ENCODE measurements around the gene TMEM45A.
"Not testable (repeated sequence)": the region's sequence is repeated elsewhere in the genome, so short reads cannot be mapped to it uniquely, and the experiment has no call there.

The TMEM45A gene

DNA sequence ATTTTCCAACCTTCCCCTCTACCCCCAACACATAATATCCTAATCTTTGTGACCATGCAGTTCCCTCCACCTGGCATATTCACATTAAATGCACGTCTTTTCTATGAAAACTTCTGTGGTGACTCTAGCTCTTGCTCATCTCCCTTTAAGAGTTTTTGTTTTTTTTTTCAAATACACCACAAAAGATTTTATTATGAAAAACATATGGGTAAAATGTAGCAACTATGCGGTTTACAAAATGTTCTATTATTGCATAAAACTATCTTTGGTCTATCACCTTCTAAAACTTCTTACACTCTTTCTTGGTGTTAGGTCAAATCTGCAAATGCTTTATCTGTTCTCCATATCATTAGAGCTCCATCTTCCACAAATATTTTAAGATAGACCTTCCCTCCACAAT lies 78.4 kb downstream of the TMEM45A start:
- no peak for FAIRE-seq

DNA sequence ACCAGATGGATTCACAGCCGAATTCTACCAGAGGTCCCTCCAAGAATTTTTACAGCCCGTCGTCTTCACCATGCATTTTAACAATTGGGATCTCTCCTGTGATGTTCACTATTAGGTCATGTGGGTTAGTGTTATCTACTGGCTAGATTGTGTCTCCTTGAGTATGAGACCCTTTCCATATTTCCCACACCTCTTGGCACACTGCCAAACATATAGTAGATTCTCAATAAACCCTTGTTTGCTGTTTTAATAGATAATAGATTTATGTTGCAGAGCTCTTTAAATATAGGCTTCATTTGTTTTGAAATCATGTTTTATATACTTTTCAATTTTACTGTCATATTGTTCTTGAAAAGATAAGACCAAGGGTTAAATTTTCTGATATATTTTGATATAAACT lies 82.1 kb downstream of the TMEM45A start:
- FAIRE-seq (no peak), DNase-seq (ENCODE audit: low spot score) (no peak)

More for the DNA sequence above, 78.4 kb downstream of the TMEM45A start:
- DNase-seq (ENCODE audit: low spot score), result no peak

DNA sequence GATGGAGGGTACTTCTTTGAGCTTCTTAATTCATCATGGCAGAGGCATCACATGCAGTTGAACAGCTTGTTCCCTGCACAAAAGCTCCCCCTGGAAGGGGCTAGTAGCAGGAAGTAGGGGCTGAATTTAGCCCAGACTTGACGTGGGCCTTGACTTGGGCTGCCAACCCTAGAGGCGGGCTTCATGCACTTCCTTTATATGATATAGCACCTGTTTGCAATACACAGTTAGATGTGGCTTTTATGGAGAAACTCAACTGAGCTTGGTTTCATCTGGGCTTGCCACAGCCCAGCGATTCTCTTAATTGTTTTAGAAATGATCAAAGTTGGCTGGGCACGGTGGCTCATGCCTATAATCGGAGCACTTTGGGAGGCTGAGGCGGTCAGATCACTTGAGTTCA lies 83.3 kb downstream of the TMEM45A start:
- FAIRE-seq (no peak), DNase-seq (ENCODE audit: low spot score) (no peak)

DNA sequence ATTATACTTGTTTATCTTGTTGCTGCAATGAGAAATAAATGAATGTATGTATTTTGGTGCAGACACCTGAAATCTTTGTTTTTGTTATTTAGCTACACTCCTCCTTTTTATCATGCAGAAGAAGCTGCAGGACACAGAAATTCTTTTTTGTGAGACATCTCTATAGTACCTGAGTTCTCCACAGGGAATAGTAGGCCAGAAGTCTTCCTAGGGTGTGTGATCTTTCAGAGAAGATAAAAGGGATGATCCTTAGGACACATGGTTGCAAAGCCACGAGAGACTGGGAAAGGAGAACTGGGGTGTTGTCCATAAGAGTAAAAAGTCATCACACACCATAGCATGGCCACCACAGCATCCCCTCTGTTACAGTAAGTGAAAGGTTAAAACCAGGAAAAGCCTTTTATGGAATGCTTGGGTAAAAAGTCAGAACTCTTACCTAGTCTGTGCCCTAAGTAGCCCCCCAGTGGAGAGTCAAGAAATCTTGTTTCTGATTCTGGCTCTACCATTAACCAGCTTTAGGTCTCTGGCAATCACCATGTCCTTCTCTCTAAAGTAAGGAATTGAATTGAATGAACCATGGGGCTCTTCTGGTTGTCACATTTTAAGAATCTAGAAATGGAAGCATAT lies 85.1 kb downstream of the TMEM45A start:
- FAIRE-seq, result no peak
- no peak for DNase-seq (ENCODE audit: low spot score)

- FAIRE-seq, result no peak
- no peak for DNase-seq (ENCODE audit: low spot score)
Measured at GRCh38 chr3:100578646-100579045, 86.2 kb downstream of the TMEM45A start.

DNA sequence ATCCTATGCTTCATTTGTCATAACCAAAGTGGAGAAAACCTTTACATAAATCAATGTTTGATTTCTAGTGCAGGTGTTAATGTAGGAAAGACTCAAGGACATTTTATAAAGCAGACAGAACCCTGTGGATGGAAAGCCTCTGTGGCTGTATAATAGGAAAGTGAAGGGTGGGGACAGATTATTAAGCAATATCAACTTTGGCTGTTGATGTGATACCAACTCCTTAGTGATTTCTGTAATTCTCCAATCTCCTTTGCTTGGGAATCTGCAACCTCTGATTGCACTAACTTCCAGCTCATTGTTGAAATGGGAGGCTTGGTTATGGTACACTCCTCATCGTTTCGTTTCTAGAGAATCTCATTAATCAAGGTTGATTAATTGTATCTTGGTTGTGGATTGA lies 87.7 kb downstream of the TMEM45A start:
- DNase-seq (ENCODE audit: low spot score) (no peak), FAIRE-seq (no peak)

DNA sequence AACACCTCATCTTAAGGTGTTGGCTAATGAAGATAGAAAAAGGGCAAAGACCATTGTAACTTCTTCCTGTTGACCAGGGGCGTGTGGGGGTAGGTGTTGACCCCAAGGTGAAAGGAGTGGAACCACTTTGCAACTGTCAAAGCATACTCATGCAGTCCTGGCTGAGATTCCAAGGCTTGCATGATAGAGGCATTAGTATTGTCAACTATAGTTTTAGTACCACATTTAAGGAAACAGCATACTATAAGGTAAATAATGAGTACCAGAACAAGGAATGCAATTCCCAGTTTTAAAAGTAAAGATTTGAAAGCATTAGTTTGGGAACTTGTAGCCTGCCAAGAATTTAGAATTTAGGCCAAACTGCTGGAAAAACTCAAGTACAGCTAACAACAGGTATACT lies 89.2 kb downstream of the TMEM45A start:
- no peak for DNase-seq (ENCODE audit: low spot score)
- no peak for FAIRE-seq

DNA sequence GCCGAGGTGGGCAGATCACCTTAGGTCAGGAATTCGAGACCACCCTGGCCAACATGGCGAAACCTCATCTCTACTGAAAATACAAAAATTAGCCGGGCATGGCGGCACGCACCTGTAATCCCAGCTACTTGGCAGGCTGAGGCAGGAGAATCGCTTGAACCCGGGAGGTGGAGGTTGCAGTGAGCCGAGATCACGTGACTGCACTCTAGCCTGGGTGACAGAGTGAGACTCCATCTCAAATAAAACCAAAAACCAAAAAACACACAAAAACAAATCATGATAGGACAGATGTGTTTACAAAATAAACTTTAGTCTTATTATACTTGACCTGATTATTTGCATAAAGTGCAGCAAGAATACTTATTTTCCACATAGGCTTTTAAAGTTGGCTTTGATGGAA lies 89.7 kb downstream of the TMEM45A start:
- not testable (repeated sequence) for DNase-seq (ENCODE audit: low spot score); FAIRE-seq

DNA sequence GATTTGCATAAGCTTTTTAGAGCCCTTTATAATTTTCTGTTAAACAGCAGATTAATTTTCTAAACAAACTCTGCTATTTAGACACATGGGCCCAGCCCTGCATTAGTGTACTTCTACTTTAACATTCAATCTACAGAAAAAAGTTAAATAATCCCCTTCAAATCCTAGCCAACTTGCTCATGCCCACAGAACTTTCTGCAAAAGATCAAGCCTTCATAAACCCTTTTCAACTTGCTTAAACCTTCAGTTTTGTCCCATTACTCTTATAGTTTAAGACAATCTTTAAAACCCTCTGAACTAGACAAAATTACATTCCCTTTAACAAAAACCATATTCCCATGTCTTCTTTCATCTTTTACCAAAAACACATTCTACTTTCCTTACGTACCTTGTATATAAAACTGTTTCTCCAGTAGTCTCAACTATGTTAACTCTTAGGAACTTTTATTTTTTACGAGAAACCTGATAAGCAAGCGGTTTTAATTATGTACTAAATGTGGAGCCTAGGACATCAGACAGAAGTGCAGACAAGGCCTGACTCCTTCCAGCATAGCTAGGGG lies 91.8 kb downstream of the TMEM45A start:
- FAIRE-seq (no peak), DNase-seq (ENCODE audit: low spot score) (no peak)

GRCh38 chr3:100586832-100587231 lies 94.4 kb downstream of the TMEM45A start:
- FAIRE-seq (no peak), DNase-seq (ENCODE audit: low spot score) (no peak)

DNA sequence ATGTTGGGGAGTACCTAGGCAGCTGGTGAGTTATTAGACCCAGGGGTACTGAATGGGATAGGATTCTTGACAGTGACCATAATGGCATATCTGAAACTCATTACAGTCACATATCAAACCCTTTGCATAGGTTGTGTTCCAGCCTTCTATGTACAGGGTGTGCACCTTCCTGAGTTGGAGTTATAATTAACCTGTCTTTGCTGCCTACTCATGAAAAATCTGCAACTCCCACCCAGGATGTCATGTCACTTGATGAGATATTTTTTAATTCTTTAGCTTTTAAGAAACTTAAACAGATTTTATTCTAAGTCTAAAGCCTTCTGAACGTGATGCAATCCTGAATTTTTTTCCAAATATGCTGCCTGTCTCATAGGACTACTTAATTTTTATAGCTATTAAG lies 95.8 kb downstream of the TMEM45A start:
- FAIRE-seq, result no peak
- no peak for DNase-seq (ENCODE audit: low spot score)

DNA sequence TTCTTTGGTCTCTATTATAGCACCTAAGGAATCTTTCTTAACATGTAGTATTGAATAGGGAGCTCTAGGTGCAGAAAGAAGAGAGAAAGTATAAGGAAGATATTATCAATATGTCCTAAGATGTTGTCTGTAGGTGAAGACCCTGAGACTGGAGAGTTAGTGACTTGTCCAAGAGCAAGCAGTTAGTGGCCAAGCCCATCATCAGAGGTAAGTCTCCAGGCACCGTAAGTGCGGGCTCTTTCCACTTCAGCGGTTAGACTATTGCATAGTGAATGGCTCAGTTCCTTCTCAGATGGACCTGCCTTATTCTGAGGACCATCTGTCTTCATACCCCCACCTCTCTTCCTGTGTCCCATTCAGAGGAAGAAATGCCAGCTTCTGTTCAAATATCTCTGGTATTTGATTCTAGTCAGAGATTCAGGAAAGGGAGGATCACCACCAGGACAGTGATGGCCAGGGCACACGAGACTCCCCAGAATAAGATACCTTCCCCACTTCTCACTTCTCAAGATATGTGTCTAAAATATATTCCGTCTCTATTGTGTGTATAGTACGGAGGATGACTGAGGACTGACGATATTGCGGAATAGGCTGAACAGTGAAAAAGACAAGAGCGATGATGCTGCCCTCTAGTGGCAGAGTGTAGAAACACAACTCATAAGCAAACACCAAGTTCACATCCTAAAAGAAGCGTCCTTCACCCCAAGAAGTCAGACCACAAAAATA lies 97.9 kb downstream of the TMEM45A start:
- FAIRE-seq, result peak; percentile 68
- DNase-seq (ENCODE audit: low spot score), result peak; percentile 79

- FAIRE-seq (no peak), DNase-seq (ENCODE audit: low spot score) (no peak)
Measured at GRCh38 chr3:100590840-100591147, 98.4 kb downstream of the TMEM45A start.

GRCh38 chr3:100591411-100591810 lies 99.0 kb downstream of the TMEM45A start:
- FAIRE-seq (no peak), DNase-seq (ENCODE audit: low spot score) (no peak)

DNA sequence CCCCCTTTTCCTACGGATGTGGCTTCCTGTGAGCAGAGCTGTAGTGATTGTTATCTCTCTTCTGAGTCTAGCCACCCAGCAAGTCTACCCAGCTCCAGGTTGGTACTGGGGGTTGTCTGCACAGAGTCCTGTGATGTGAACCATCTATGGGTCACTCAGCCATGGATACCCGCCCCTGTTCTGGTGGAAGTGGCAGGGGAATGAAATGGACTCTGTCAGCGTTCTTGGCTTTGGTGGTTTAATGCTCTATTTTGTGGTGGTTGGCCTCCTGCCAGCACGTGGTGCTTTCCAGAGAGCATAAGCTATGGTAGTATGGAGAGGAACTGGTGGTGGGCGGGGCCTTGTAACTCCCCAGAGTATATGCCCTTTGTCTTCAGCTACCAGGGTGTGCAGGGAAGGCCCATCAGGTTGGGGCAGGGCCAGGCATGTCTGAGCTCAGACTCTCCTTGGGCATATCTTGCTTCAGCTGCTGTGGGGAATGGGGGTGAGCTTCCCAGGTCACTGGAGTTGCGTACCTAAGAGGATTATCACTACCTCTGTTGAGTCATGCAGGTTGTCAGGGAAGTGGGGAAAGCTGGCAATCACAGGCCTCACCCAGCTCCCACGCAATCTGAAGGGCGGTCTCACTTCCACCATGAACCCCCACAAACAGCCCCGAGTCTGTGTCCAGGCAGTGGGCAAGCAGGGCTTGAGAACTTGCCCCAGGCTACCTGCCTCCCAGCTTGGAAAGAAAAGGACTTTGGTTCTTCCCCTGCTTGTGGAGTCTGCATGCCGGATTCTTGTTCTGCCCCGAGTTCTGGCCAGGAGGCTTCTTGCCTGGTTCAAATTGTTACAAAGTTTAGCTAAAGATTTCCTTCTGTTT lies 108.0 kb downstream of the TMEM45A start:
- DNase-seq (ENCODE audit: low spot score) (no peak), FAIRE-seq (peak; percentile 92)

DNA sequence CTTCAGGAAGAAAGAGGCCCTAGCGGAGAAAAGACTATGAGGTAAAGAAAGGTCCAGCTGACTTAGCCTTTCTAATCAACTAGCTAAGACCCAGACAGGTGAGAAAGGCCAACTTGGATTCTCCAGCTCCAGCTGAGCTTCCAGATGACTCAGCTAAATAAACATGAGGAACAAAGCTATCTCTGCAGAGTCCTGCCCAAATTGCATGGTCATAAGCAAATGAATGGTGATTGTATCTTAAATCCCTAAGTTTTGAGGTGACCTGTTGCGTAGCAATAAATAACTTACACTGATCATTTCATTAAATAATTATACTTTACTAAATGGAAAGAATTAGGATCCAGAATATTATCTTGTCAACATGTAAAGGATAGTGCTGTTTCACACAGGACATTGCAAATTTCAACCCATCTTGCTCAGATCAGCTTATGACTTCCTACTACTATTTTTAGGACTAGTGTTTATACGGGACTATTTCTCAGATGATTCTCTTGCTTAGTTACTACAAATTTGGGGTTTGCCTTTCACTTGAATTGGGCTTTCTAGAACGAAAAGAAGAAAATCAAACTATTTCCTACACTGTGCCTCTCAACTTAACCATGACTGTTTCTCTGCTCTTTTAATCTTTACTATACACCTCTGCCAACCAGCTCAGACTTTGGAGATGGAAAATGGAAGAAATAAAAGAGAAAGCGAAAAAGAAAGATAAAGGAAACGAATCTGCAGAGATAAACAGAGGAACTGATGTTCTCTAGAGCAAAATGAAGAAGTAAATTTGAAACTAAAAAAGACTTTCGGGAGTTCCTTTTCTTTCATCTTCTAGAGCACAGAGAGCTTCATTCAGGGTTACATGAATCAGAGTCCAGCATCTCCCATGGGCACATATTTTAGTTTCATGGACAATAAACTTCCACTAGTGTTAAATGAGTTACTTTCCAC lies 110.4 kb downstream of the TMEM45A start:
- DNase-seq (ENCODE audit: low spot score), result peak; percentile 49
- no peak for FAIRE-seq

GRCh38 chr3:100603469-100603868 lies 111.0 kb downstream of the TMEM45A start:
- peak; percentile 54 for DNase-seq (ENCODE audit: low spot score)
- FAIRE-seq, result no peak

DNA sequence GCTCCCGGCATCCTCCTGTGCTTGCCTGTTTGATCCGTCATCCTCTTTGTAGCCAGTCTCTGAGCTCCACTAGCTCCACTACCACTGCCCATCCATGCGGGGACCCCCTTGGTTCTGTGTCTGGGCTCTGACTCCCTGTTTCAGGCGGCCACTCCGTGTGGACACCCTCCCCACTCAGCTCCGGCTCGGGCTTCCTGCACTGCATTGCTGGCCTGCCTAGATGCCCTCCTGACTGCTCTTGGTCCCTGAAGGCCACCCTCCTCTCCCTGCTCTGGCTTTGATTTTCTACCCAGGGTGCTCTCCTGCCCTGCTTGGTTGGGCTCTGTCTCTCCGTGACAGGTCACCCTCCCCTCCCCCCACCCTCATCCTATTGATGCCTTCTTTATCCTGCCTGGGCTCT lies 112.9 kb downstream of the TMEM45A start:
- DNase-seq (ENCODE audit: low spot score), result no peak
- no peak for FAIRE-seq

GRCh38 chr3:100606894-100607512 lies 114.6 kb downstream of the TMEM45A start:
- FAIRE-seq (no peak), DNase-seq (ENCODE audit: low spot score) (no peak)

DNA sequence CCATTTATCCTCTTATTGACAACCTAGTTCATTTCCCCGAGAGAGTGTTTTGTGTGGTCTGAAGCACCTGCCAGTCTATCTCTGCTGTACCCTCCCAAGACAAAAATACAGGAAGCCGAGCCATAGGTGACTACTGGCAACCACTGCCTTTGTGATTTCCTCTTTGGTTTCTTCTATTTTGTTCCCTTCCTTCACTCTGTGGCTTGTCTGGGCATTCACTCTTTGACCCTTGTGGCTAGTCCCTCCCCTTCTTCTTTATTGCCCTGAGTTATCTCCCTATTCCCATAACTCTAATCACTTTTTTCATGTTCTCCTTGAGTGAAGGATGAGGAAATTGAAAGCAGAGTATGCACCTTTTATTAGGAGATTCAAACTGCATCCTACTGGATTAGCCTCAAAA lies 116.9 kb downstream of the TMEM45A start, which contains the start of gene ADGRG7:
ADGRG7 (plus strand) TSS at position 297 of the 400 bp plus-strand sequence. CDS start 256 bp downstream, outside the sequence.
- DNase-seq (ENCODE audit: low spot score) (no peak), FAIRE-seq (no peak)

Measured in urothelium cell line (cell line).